Measurements from ENCODE around the gene KRT6A. TPM values are rescaled to one million over a fixed set of nuclear protein-coding genes. Genes with fewer than 3 reads are reported as not detected.

KRT6A gene
- total and polyA plus RNA-seq, 2 of the 8 experiments (the other 6 are each of a cell fraction or from before 2014, with no cell fraction given): 0.11 TPM; not detected in 1

DNA sequence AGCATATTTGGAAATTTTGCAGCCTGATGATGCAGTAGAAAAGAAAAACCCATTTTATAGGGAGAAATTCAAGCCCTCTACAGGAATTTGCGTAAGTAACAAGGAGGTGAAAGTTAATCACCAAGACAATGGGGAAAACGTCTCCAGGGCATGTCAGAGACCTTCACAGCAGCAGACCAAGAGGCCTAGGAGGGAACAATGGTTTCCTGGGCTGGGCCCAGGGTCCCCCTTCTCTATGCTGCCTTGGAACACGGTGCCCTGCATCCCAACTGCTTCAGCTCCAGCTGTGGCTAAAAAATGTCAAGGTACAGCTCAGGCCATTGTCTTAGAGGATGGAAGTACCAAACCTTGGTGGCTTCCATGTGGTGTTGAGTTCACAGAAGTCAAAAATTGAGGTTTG is 13.0 kb downstream of the KRT6A start (continued):
- no peak for TF ChIP-seq E2F6 (IDR thresholded peaks at IDR 0.05)
- no peak for TF ChIP-seq TAF7 (optimal IDR thresholded peaks at IDR 0.05; ENCODE audit: borderline replicate concordance, low read depth, low read length)
- no peak for TF ChIP-seq BACH1 (IDR thresholded peaks at IDR 0.05; ENCODE audit: low read length)
- no peak for TF ChIP-seq TCF12 (IDR thresholded peaks at IDR 0.05; ENCODE audit: low read depth, low read length)
- no peak for TF ChIP-seq CHD2 (IDR thresholded peaks at IDR 0.05; ENCODE audit: low read length)
- no peak for TF ChIP-seq YY1 (IDR thresholded peaks at IDR 0.05; ENCODE audit: low read depth, low read length)
- TF ChIP-seq HDAC6 (IDR thresholded peaks at IDR 0.05; ENCODE audit: low read depth, low read length): no peak
